Astrocyte (in vitro differentiated cells and primary cell): ENCODE measurements around the gene APP. TPM values are rescaled to one million over a fixed set of nuclear protein-coding genes. Genes with fewer than 3 reads are reported as not detected.

ENCODE experiments used
- DNase-seq: peaks from one replicate; pipeline ENCODE4 v3.0.0-alpha.2; 2010; ENCODE audit warnings: low read depth
- FAIRE-seq: peaks from 2 replicates; lab custom pipeline; 2011; peaks lifted over from hg19 to GRCh38; lab: Jason Lieb, UNC
- H2AFZ ChIP-seq: 2 replicates; pipeline ENCODE4 v1.6.0; 2012; ENCODE audit warnings: low read depth, low read length, inconsistent platforms
- H3K27ac ChIP-seq: 2 replicates; pipeline ENCODE4 v1.5.1; 2011; ENCODE audit warnings: low read depth, low read length, inconsistent platforms
- H3K27me3 ChIP-seq: 2 replicates; pipeline ENCODE4 v1.6.0; 2011; ENCODE audit warnings: low read length, inconsistent platforms; ENCODE audit not compliant: insufficient read depth
- H3K36me3 ChIP-seq: 2 replicates; pipeline ENCODE4 v1.5.1; 2011; ENCODE audit warnings: low read length, inconsistent platforms; ENCODE audit not compliant: insufficient read depth
- H3K4me1 ChIP-seq: 2 replicates; pipeline ENCODE4 v1.5.1; 2011; ENCODE audit warnings: low read length, inconsistent platforms; ENCODE audit not compliant: insufficient read depth
- H3K4me2 ChIP-seq: 2 replicates; pipeline ENCODE4 v1.6.0; 2012; ENCODE audit warnings: low read length, inconsistent platforms
- H3K4me3 ChIP-seq: 2 replicates; pipeline ENCODE4 v1.5.1; 2011; ENCODE audit warnings: low read depth, mild to moderate bottlenecking, low read length, inconsistent platforms; ENCODE audit not compliant: insufficient read depth
- H3K79me2 ChIP-seq: 2 replicates; pipeline ENCODE4 v1.6.0; 2012; ENCODE audit warnings: mild to moderate bottlenecking, low read length, inconsistent platforms; ENCODE audit not compliant: insufficient read depth
- H3K9ac ChIP-seq: 2 replicates; pipeline ENCODE4 v1.6.0; 2012; ENCODE audit warnings: mild to moderate bottlenecking, low read length, inconsistent platforms
- H3K9me3 ChIP-seq: 2 replicates; pipeline ENCODE4 v1.5.1; 2012; ENCODE audit warnings: low read depth, mild to moderate bottlenecking, low read length, inconsistent platforms; ENCODE audit not compliant: insufficient read depth
- H4K20me1 ChIP-seq: 2 replicates; pipeline ENCODE4 v1.6.0; 2012; ENCODE audit warnings: low read length, inconsistent platforms; ENCODE audit not compliant: insufficient read depth
- H3K27ac Mint-ChIP-seq: one replicate; pipeline ENCODE4 v1.8.0; 2021; ENCODE audit warnings: mild to moderate bottlenecking, mixed read lengths; ENCODE audit not compliant: unreplicated experiment
- H3K27me3 Mint-ChIP-seq: one replicate; pipeline ENCODE4 v1.8.0; 2021; ENCODE audit warnings: low read depth, mixed read lengths; ENCODE audit not compliant: unreplicated experiment
- H3K36me3 Mint-ChIP-seq: one replicate; pipeline ENCODE4 v1.8.0; 2021; ENCODE audit warnings: low read depth, mixed read lengths; ENCODE audit not compliant: unreplicated experiment
- H3K4me1 Mint-ChIP-seq: one replicate; pipeline ENCODE4 v1.8.0; 2021; ENCODE audit warnings: low read depth, mixed read lengths; ENCODE audit not compliant: unreplicated experiment
- H3K4me3 Mint-ChIP-seq: one replicate; pipeline ENCODE4 v1.8.0; 2021; ENCODE audit warnings: mild to moderate bottlenecking, moderate library complexity, mixed read lengths; ENCODE audit not compliant: unreplicated experiment
- H3K9me3 Mint-ChIP-seq: one replicate; pipeline ENCODE4 v1.8.0; 2021; ENCODE audit warnings: mild to moderate bottlenecking, mixed read lengths; ENCODE audit not compliant: unreplicated experiment
- EZH2 ChIP-seq: IDR thresholded peaks from 2 replicates; pipeline ENCODE4 v1.6.1; 2012; ENCODE audit warnings: mild to moderate bottlenecking, low read length, inconsistent platforms; ENCODE audit not compliant: insufficient read depth
- total RNA-seq: library from RNA; stranded (reverse); gene quantifications from 2 replicates; pipeline ENCODE4 v1.2.1, GENCODE V29; 2021
- TF ChIP-seq, protein P1 (sequence below): IDR thresholded peaks from 2 replicates; pipeline ENCODE4 v1.5.1; 2011; ENCODE audit warnings: low read depth, mild to moderate bottlenecking, inconsistent platforms, low read length, moderate library complexity; ENCODE audit not compliant: insufficient read depth

The APP gene
- total RNA-seq, 1 donor from 2014 or later: 823 TPM

GRCh38 chr21:26080211-26080610 lies 90.4 kb downstream of the APP start:
- no peak for FAIRE-seq

DNA sequence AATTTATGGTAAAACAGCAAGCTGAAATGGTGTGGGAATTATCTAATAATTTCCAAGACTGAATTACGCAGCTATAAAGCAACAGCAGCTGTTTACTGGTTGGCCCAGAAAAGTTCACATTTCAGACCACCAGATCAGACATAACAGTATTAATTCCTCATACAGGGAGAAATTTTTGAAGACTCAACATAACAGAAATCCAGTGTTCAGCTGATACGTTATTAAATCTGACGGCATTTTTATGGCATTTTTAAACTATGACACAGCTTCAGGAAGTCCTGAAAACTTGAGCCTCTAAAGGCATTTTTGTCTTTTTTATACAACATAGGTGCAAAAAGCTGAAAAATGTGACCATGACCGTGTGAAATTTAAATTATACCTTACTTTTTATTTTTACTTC lies 91.2 kb downstream of the APP start:
- H3K9ac ChIP-seq: peak overlapping the region; percentile 56
- no peaks in the 10 kb centered on the region for H3K27me3 Mint-ChIP-seq
- peak overlapping the region; percentile 62 for H3K27ac ChIP-seq
- no peak overlapping the region for H3K4me3 ChIP-seq
- H3K36me3 Mint-ChIP-seq: peaks cover 4% of the 10 kb centered on the region
- no peak overlapping the region for H3K4me3 Mint-ChIP-seq
- H3K79me2 ChIP-seq: peaks cover 74% of the 10 kb centered on the region
- no peaks in the 10 kb centered on the region for H3K9me3 Mint-ChIP-seq
- FAIRE-seq (no peak), DNase-seq (peak; percentile 33)
- H3K4me1 ChIP-seq: no peaks in the 10 kb centered on the region
- H3K27me3 ChIP-seq: no peaks in the 10 kb centered on the region
- H3K4me2 ChIP-seq: peak overlapping the region; percentile 40
- H3K9me3 ChIP-seq: no peaks in the 10 kb centered on the region
- TF ChIP-seq, protein P1, sequence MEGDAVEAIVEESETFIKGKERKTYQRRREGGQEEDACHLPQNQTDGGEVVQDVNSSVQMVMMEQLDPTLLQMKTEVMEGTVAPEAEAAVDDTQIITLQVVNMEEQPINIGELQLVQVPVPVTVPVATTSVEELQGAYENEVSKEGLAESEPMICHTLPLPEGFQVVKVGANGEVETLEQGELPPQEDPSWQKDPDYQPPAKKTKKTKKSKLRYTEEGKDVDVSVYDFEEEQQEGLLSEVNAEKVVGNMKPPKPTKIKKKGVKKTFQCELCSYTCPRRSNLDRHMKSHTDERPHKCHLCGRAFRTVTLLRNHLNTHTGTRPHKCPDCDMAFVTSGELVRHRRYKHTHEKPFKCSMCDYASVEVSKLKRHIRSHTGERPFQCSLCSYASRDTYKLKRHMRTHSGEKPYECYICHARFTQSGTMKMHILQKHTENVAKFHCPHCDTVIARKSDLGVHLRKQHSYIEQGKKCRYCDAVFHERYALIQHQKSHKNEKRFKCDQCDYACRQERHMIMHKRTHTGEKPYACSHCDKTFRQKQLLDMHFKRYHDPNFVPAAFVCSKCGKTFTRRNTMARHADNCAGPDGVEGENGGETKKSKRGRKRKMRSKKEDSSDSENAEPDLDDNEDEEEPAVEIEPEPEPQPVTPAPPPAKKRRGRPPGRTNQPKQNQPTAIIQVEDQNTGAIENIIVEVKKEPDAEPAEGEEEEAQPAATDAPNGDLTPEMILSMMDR: no peak
- no peak for TF ChIP-seq EZH2
- peaks cover 15% of the 10 kb centered on the region for H3K4me1 Mint-ChIP-seq
- peak overlapping the region; percentile 18 for H3K27ac Mint-ChIP-seq
- H2AFZ ChIP-seq: no peak overlapping the region
- H4K20me1 ChIP-seq: no peaks in the 10 kb centered on the region
- no peaks in the 10 kb centered on the region for H3K36me3 ChIP-seq

More at GRCh38 chr21:26080211-26080610, 90.4 kb downstream of the APP start:
- TF ChIP-seq, protein P1: no peak
- no peak for TF ChIP-seq EZH2
- Histone ChIP-seq H3K4me2 (no peak overlapping the region), H3K9me3 (no peaks in the 10 kb centered on the region), H3K79me2 (peaks cover 71% of the 10 kb centered on the region), H3K4me3 (no peak overlapping the region), H2AFZ (no peak overlapping the region), H4K20me1 (peaks cover 3% of the 10 kb centered on the region), H3K27ac (no peak overlapping the region), H3K27me3 (no peaks in the 10 kb centered on the region), H3K4me1 (no peaks in the 10 kb centered on the region), H3K9ac (no peak overlapping the region), H3K36me3 (no peaks in the 10 kb centered on the region)
- Mint-ChIP-seq H3K27ac (no peak overlapping the region), H3K9me3 (no peaks in the 10 kb centered on the region), H3K36me3 (peaks cover 7% of the 10 kb centered on the region), H3K27me3 (no peaks in the 10 kb centered on the region), H3K4me3 (no peak overlapping the region), H3K4me1 (peaks cover 15% of the 10 kb centered on the region)
- DNase-seq: no peak

DNA sequence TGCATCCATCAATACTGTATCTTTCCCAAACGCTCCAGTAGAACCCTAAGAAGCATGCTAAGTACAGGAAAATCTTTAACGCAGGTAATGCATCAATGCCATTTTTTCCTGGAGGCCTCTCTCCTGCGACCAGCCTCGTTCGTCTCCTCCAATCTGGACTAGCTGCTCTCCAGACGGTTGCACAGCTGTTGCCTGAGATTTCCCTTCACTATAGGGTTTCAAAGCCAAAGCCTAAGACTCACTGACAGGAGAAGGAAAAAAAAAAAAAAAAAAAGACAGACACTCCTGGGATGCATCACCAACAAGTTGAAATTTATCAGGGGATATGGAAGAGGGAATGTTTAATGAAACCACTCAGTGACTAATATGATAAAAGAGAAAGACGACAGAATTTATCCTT lies 93.0 kb downstream of the APP start:
- Mint-ChIP-seq H3K27ac (peak overlapping the region; percentile 38), H3K36me3 (peaks cover 3% of the 10 kb centered on the region), H3K4me3 (no peak overlapping the region), H3K4me1 (peaks cover 24% of the 10 kb centered on the region), H3K27me3 (no peaks in the 10 kb centered on the region), H3K9me3 (no peaks in the 10 kb centered on the region)
- no peak for DNase-seq
- Histone ChIP-seq H3K9ac (no peak overlapping the region), H3K4me3 (no peak overlapping the region), H3K4me1 (peaks cover 9% of the 10 kb centered on the region), H3K9me3 (no peaks in the 10 kb centered on the region), H3K4me2 (no peak overlapping the region), H2AFZ (no peak overlapping the region), H3K27ac (no peak overlapping the region), H3K36me3 (no peaks in the 10 kb centered on the region), H3K27me3 (no peaks in the 10 kb centered on the region), H4K20me1 (peaks cover 8% of the 10 kb centered on the region), H3K79me2 (peaks cover 74% of the 10 kb centered on the region)
- TF ChIP-seq, protein P1: no peak
- no peak for TF ChIP-seq EZH2
- FAIRE-seq: no peak
